GM23248 (cell line): ENCODE results near the gene NAPSA.

Experiments
- EZH2 ChIP-seq: fragments of 200-600 bp; sonication (generic); IDR thresholded peaks from 2 replicates; pipeline ENCODE4 v1.6.1; 2018; ENCODE audit warnings: antibody characterized with exemption, mild to moderate bottlenecking; ENCODE audit not compliant: insufficient read depth, poor library complexity, severe bottlenecking
- EZH2phosphoT487 ChIP-seq: fragments of 200-600 bp; sonication (generic); IDR thresholded peaks from 2 replicates; pipeline ENCODE4 v1.6.1; 2018; ENCODE audit warnings: antibody characterized with exemption, moderate library complexity, mild to moderate bottlenecking, low read depth; ENCODE audit not compliant: insufficient read depth

DNA sequence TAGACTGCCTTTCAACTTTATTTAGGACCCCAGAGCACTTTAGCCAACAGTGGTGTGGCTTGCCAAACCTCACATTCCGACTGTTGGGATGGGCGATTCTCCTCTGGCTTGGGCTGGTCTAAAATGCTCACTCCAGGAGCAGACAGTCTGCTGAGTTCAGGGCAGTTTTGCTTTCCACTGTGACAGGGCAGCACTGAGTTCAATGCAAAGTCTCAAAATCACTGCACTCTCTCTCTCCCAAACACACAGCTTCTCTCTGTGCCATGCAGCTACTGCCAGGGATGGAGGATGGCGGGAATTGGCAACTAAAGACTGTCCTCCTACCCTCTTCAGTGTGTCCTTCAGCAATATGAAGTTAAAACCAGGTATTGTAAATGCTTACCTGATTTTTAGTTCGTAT lies 13.2 kb downstream of the NAPSA start:
- no peak for TF ChIP-seq EZH2
- TF ChIP-seq EZH2phosphoT487 = no peak
